GM18870 (cell line): ENCODE results near the gene DNAJC25.
"Not testable (repeated sequence)": the region's sequence is repeated elsewhere in the genome, so short reads cannot be mapped to it uniquely, and the experiment has no call there.

ENCODE experiments used
- ATAC-seq: cut with Tn5 transposase; IDR thresholded peaks from one replicate; pipeline ENCODE4 v1.9.1; 2021; ENCODE audit warnings: moderate library complexity; ENCODE audit not compliant: unreplicated experiment

DNAJC25 gene

DNA sequence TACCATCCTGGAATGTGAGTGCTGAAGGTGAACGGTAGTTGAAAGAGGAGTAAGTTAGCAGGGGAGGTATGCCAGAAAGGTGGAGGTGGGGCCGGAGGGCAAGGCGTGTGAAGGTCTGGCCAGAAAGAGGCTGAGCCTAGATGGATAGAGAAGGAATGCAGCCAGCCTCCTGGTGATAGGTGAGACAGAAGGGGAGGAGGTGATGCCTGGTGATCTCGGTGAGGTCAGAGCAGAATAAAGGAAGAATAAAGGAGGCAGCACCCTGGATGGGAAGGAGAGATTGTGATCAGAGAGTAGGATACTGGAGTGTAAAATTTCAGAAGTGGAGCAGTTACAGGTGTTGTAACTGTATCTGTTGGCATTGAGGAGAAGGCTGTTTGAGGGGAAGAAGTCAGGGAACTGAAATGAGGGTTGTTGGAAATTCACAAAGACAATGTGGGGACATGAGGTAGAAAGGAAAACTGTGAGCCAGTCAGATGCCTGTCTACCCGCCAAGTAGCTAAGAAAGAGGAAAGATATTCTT is 32.2 kb downstream of the DNAJC25 start:
- ATAC-seq: no peak

DNA sequence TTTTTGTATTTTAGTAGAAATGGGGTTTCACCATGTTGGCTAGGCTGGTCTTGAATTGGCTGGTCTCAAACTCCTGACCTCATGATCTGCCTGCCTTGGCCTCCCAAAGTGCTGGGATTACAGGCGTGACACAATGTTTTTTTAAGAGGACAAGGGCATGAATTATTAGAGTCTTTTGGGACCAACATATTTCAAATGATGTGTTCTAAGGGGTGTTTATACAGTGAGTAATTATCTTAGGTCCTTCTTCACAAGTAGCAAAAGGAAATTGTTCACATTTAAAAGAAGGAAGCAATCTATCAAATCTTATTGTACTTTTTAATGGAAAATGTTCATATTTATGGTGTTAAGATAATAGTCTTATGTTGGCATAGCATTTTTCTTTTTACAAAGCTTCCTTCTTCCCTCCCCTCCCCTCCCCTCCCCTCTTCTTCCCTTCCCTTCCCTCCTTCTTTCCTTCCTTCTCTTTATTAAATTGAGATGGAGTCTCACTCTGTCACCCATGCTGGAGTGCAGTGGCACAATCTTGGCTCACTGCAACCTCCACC is 37.0 kb downstream of the DNAJC25 start:
- ATAC-seq: no peak

DNA sequence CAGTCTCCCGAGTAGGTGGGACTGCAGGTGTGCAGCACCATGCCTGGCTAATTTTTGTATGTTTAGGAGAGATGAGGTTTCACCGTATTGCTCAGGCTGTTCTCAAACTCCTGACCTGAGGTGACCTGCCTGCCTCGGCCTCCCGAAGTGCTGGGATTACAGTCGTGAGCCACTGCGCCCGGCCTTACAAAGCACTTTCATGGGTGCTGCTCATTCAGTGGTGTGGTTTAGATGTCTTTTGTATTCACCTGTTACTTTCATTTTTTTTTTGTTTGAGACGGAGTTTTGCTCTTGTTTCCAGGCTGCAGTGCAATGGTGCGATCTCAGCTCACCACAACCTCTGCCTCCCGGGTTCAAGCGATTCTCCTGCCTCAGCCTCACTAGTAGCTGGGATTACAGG is 37.5 kb downstream of the DNAJC25 start:
- not testable (repeated sequence) for ATAC-seq

DNA sequence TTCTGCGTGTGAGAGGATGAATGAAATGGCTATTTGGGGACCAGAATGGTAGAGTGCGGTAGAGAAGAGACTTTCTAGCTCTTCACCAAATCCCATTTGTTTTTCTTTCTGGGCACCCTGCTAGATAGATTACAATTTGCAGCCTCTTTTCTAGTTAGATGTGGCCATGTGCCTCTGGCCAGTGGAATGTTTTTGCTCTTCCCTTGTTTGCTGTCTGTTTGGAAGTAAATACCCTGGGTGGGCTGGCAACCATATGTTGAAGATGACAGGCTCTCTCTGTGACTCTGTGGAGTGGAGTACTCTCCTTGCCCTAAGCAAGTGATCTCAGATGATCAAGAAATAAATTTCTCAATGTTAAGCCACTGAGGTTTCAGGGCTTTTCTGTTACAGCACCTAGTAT is 43.2 kb downstream of the DNAJC25 start:
- no peak for ATAC-seq

DNA sequence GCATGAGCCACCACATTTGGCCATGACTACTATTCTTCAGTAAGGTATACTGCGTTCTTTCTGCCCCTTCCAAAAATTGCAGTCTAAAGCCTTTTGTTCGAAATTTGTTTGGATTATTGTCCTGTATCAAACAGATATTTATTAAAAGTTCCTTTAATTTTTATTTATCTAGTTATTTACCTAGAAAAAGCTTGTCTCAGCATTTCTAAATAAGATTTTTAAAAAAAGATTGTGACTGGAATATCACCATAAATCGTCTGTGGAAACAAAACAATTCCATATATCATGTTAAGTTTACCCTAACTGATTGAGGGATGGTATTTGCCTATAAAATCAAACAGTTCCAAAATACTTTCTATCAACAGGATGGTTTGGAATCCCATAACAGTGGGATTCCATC is 45.0 kb downstream of the DNAJC25 start:
- ATAC-seq: no peak

DNA sequence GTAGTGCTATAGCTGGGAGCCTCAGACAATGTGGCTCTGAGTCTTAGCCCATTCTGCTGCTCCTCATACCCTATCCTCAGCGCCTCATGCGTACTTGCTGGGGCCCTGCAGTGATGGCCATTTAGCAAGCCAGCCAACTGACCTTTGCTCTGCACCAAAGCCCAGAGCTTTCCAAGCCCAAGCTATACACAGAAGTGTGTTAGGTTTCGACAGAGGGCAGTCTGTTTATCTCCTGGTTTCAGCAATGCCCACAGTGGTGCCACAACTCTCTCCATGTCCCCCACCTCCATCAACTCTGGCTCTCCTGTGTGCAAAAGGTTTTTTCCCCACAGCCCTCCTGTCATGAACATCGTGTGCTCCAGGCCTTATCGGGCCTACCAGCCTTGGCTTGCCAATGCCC is 47.2 kb downstream of the DNAJC25 start:
- ATAC-seq: no peak

DNA sequence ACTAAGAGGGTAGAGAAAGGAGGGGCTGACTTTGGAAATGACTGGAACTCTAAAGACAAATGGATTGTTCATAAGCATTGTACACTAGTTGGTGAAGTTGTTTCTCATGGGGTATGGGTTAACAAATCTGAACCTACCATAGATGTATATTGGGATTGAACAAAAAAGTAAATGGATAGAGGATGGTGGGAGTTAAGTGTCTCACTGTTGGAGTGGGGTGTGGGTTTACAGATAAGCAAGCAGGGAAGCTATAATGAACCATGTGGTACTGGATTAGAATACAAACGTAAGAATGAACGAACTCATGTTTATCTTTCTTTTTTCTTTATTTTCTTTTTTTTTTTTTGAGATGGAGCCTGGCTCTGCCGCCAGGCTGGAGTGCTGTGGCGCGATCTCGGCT is 48.1 kb downstream of the DNAJC25 start:
- no peak for ATAC-seq

DNA sequence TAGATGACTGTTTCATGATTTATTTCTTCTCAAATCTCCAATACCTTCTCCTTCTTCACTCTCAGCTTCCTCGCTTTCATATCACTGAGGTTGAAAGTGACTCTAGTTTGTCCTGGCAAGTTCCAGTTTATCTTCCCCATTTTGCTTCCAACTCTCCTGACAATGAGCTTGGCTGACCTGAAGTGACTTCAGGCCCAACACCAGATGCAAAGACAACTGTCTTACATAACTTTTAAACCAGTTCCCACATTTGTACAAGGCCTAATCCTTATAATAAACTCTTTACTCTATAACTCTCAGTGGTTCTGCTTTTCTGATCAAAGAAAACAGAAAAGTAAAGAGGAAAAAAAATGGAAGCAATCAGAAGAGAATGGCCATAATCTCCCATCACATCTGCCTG is 52.3 kb downstream of the DNAJC25 start:
- ATAC-seq: no peak

DNA sequence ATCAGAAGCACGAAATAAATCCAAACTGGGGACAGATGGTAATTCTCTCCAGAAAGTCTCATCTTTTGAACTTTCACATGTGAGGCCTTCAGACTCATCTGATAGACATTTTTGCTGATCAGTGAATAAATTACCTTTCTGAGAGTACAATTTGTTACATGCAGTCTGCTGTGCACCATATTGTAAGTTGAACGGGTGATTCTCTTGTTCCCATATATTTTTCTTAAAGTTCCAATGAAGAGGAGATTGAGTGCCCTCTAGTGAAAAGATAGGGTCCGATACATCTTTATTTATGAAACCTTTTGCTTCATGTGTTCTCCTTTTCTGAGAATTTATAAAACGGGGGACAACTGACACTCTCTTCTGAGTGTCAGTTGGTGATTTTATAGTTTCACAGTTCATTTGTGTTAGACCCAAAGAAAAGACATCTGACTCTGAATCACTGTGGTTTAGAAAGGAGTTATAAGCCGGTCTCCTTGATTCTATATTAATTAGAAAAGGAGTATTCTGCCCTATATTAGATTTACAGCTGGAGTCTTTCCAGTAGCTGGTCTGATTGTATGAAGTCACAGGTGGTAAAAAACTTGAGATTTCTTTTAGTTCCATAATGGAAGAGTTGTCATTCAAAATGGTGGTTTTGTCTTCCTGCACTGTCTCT is 60.7 kb downstream of the DNAJC25 start:
- ATAC-seq: no peak

DNA sequence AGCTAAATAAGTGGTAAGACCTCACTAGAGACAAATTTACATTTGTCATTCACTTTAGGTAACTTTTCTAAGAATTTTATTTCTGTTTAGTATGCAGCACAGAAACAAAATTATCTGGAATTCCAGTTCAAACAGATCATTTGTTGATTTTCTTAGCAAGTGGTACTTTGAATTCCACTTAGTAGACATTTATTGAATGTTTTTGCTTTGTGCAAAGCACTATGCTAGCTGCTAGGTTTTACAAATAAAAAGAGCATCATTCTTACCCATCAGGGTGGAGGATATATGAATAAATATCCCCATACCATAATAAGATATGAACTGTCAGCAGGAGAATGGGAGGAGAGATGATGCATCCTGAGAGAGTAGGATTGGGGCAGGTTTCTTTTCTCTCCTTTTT is 65.7 kb downstream of the DNAJC25 start:
- no peak for ATAC-seq

DNA sequence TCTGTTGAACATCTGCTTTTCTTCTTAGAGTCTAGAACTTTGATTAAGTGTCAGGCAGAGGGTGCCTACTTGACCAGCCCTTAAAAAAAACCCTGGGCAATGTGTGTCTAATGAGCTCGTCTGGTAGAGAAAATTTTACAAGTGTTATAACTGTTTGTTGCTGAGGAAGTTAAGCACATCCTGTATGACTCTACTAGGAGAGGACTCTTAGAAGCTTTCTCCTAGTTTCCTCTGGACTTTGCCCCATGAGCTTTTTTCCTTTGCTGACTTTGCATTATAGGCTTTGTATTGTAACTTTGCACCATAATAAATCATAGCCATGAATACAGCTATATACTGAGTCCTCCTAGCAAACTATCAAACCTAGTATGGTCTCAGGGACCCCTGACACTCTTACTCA is 69.6 kb downstream of the DNAJC25 start:
- no peak for ATAC-seq
